Measurements from ENCODE around the gene ADCY7. TPM values are rescaled to one million over a fixed set of nuclear protein-coding genes. Genes with fewer than 3 reads are reported as not detected.
A peak's percentile ranks its signal among the peaks of the same experiment; 100 is the strongest.

ADCY7 gene
- total RNA-seq, 1 experiment from 2014 or later = 4.0 TPM

- no CpG with 5 or more reads among the region's 7 CpGs for WGBS (ENCODE audit: extremely low coverage, insufficient read length, low lambda C conversion rate)
Observed at GRCh38 chr16:50326835-50327465, 60.6 kb downstream of the ADCY7 start.

More at GRCh38 chr16:50326835-50327465, 60.6 kb downstream of the ADCY7 start:
- H4K8ac ChIP-seq (replicated peaks; ENCODE audit: insufficient read length, low read depth, low read length) = no peak overlapping the region
- no peak overlapping the region for H2BK15ac ChIP-seq (ENCODE audit: low read depth, low read length)
- no peaks in the 10 kb centered on the region for H3K79me1 ChIP-seq (ENCODE audit: insufficient read depth, low read depth, low read length, poor library complexity, severe bottlenecking)
- Mint-ChIP-seq H3K4me1 (peaks cover 3 to 10% of the 10 kb centered on the region in 2 experiments; a peak in 3 of 4 replicates), H3K27me3 (ENCODE audit: low read depth) (no peaks in the 10 kb centered on the region), H3K36me3 (ENCODE audit: insufficient read depth in 1 of 3, low read depth in 3 of 3) (peaks cover 15 to 69% (median 54%) of the 10 kb centered on the region in 3 experiments; a peak in 6 of 7 replicates), H3K27ac (no peak overlapping the region), H3K9me3 (no peaks in the 10 kb centered on the region), H3K4me3 (no peak overlapping the region)
- peak; percentile 77 for TF ChIP-seq CTCF (conservative IDR thresholded peaks at IDR 0.05)
- no peak overlapping the region for H3T11ph ChIP-seq (ENCODE audit: low read length)
- no peak overlapping the region for H2BK5ac ChIP-seq (ENCODE audit: insufficient read length, low read length)
- no peak overlapping the region for H3K4me2 ChIP-seq (ENCODE audit: insufficient read depth, insufficient read length, low read length)
- no peak overlapping the region for H2AFZ ChIP-seq (ENCODE audit: low read length)
- no peaks in the 10 kb centered on the region for H3K79me2 ChIP-seq (ENCODE audit: insufficient read depth, low read length)
- DNase-seq = peak; percentile 33
- H2BK20ac ChIP-seq (ENCODE audit: low read depth, low read length, poor library complexity, severe bottlenecking) = no peak overlapping the region
- no peaks in the 10 kb centered on the region for H4K20me1 ChIP-seq (ENCODE audit: control insufficient read depth, insufficient read depth, insufficient read length)
- H3K27ac ChIP-seq (ENCODE audit: insufficient read length, low read depth, low read length) = no peak overlapping the region
- H3K9ac ChIP-seq (ENCODE audit: extremely low read depth, insufficient read length, low read length) = no peak overlapping the region
- no peaks in the 10 kb centered on the region for H3K9me3 ChIP-seq (ENCODE audit: control insufficient read depth, low read depth, low read length)
- H3K14ac ChIP-seq (ENCODE audit: insufficient read depth, low read length) = no peak overlapping the region
- H2BK12ac ChIP-seq (ENCODE audit: insufficient read length, low read depth, low read length) = no peak overlapping the region
- H3K18ac ChIP-seq (ENCODE audit: insufficient read length, low read depth, low read length) = no peak overlapping the region
- no peaks in the 10 kb centered on the region for H3K23me2 ChIP-seq (ENCODE audit: insufficient read length, low read depth, low read length, poor library complexity, severe bottlenecking)
- no peak overlapping the region for H2BK120ac ChIP-seq (ENCODE audit: low read depth, low read length, poor library complexity, severe bottlenecking)
- H3K56ac ChIP-seq (ENCODE audit: insufficient read length, low read depth, low read length) = no peak overlapping the region
- H3K4ac ChIP-seq (ENCODE audit: low read depth, low read length) = no peak overlapping the region
- no peaks in the 10 kb centered on the region for H3K4me1 ChIP-seq (ENCODE audit: insufficient read depth, low read length)
- H4K91ac ChIP-seq (ENCODE audit: insufficient read length, low read depth, low read length) = no peak overlapping the region
- H2AK5ac ChIP-seq (ENCODE audit: insufficient read length, low read length) = no peak overlapping the region
- no peak overlapping the region for H3K23ac ChIP-seq (ENCODE audit: insufficient read length, low read depth, low read length)
- no peaks in the 10 kb centered on the region for H3K27me3 ChIP-seq (ENCODE audit: insufficient read depth, low read length)
- no peak overlapping the region for H4K5ac ChIP-seq (ENCODE audit: insufficient read length, low read depth, low read length)

Data from H9 (cell line).